Measurements from ENCODE around the gene IZUMO4. TPM values are rescaled to one million over a fixed set of nuclear protein-coding genes. Genes with fewer than 3 reads are reported as not detected.

IZUMO4 gene
- total RNA-seq, 4 donors from 2014 or later = 0.93 to 1.4 TPM; not detected in 2

DNA sequence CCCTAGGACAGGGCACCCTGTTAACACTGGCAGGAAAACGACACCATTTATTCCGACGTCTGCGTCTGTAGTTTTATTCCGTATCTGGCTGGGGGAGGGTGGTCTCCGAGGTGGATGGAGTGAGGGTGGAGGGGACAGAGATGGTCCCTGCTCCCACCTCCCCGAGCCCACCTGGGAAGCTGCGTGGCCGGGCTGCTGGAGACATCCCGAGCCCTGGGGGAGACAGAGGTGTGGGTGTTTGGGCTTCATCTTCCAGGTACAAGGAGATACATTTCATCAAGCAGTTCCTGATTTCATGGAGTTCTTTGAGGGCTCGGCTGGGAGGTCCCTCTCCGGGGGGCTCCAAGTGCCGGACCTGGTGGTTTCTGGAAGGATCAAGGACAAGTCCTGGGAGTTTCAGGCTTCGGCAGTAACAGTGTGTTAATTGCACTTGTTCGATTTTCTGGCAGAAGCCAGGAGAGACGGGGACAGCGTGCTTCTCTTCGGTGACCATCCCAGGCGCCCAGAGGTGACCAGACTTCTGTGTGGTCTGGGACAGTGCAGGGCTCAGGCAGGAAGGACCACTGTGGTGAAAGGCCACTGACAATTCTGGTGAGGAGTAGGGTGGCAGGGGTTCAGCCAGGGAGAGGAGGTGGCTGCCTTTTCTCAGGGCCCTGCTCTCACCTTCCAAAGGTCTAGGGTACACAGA lies 25.6 kb upstream of the IZUMO4 start:
- Histone ChIP-seq H3K4me3 (no peak overlapping the region), H3K27ac (no peak overlapping the region), H3K27me3 (no peaks in the 10 kb centered on the region), H3K4me1 (no peaks in the 10 kb centered on the region), H3K9me3 (no peaks in the 10 kb centered on the region), H3K36me3 (peaks cover 0 to 45% of the 10 kb centered on the region in 2 donors)
- in situ Hi-C loops (cut with MboI; ENCODE audit: low sequenced_read_pairs in 4 of 4) = loop anchor here in 1 of 4 donors (10.0 kb wide), 1 partner anchor 136 kb away; no protein-coding TSS in a partner anchor
- ATAC-seq = no peak
- no peak for TF ChIP-seq POLR2A (IDR thresholded peaks at IDR 0.05)
- TF ChIP-seq, protein P1, sequence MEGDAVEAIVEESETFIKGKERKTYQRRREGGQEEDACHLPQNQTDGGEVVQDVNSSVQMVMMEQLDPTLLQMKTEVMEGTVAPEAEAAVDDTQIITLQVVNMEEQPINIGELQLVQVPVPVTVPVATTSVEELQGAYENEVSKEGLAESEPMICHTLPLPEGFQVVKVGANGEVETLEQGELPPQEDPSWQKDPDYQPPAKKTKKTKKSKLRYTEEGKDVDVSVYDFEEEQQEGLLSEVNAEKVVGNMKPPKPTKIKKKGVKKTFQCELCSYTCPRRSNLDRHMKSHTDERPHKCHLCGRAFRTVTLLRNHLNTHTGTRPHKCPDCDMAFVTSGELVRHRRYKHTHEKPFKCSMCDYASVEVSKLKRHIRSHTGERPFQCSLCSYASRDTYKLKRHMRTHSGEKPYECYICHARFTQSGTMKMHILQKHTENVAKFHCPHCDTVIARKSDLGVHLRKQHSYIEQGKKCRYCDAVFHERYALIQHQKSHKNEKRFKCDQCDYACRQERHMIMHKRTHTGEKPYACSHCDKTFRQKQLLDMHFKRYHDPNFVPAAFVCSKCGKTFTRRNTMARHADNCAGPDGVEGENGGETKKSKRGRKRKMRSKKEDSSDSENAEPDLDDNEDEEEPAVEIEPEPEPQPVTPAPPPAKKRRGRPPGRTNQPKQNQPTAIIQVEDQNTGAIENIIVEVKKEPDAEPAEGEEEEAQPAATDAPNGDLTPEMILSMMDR (IDR thresholded peaks at IDR 0.05 in 4 of 5, conservative IDR thresholded peaks at IDR 0.05 in 1 of 5) = no peak
- no peak for DNase-seq
- intact Hi-C loops (cut with DNase I; ENCODE audit: low total_unique reads) = no loop called here

DNA sequence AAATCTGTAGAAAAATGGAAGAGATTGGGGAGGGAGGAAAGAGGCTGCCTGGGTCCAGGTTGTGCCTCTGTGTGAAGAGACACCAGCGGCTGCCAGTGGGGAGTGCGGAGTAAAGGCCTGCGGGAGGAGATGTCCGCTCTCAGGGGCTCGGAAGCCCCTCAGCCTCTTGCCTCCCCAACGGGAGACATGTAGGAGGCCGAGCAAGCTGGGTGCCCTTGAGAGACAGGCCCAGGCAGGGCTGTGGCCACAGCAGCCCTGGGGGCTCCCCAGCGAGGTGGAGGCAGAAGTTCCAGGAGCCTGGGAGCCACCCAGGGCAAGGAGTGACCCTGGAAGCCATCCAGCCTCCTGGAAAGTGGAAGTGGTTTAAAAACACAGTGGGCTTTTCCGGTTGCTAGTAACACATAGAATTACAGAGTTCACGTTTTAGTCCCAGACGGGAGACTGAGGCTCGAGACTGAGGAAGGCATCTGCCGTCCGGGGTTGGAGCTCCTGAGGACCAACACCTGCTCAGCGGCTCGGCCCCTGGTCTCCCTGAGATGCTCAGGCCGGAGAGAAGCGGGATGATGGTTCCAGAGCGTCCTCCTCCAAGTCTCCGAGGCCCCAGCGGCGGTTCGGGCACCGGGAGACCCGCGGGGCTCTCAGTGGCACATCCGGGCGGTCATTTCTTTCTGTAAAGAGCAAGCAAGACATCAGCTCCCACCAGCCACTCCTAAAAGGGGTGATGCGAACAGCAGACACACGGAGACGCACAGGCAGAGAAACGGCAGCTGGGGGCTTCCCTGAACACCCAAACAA lies 23.8 kb upstream of the IZUMO4 start:
- H3K36me3 ChIP-seq = peaks cover 0 to 63% of the 10 kb centered on the region in 2 donors
- H3K27me3 ChIP-seq = no peaks in the 10 kb centered on the region
- TF ChIP-seq POLR2A (IDR thresholded peaks at IDR 0.05) = no peak
- TF ChIP-seq, protein P1 (IDR thresholded peaks at IDR 0.05 in 4 of 5, conservative IDR thresholded peaks at IDR 0.05 in 1 of 5) = no peak
- no peaks in the 10 kb centered on the region for H3K4me1 ChIP-seq
- intact Hi-C loops (cut with DNase I; ENCODE audit: low total_unique reads) (no loop called here), in situ Hi-C loops (cut with MboI; ENCODE audit: low sequenced_read_pairs in 4 of 4) (loop anchor here in 1 of 4 donors (10.0 kb wide), 1 partner anchor 138 kb away; no protein-coding TSS in a partner anchor)
- no peak for ATAC-seq
- no peak for DNase-seq
- no peaks in the 10 kb centered on the region for H3K9me3 ChIP-seq
- H3K4me3 ChIP-seq = no peak overlapping the region
- H3K27ac ChIP-seq = no peak overlapping the region

DNA sequence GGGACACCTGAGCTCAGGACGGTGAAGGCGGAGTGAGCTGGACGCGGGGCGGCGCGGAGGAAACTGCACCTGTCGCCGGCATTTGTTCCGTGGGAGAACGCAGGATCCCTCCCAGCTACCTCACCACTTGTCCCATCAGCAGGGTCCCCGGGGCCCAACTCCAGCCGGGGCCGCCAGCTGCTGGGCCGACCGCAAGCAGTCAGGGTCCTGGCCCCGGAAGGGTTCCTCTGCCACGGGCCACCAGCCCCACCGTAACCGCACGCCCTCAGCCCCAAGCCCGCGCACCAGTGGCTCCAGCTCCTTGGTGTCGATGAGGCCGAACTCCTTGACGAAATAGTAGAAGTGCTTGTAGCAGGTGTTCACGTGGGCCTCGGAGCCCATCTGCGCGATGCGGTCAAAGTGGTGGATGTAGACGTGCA lies 20.2 kb upstream of the IZUMO4 start:
- Histone ChIP-seq H3K36me3 (peaks cover 0 to 70% of the 10 kb centered on the region in 2 donors), H3K27me3 (no peaks in the 10 kb centered on the region), H3K27ac (no peak overlapping the region), H3K4me3 (no peak overlapping the region), H3K9me3 (no peaks in the 10 kb centered on the region), H3K4me1 (no peaks in the 10 kb centered on the region)
- intact Hi-C loops (cut with DNase I; ENCODE audit: low total_unique reads) = no loop called here
- DNase-seq = no peak
- in situ Hi-C loops (cut with MboI; ENCODE audit: low sequenced_read_pairs in 4 of 4) = loop anchor here in 1 of 4 donors (10.0 kb wide), 1 partner anchor 142 kb away; no protein-coding TSS in a partner anchor
- no peak for TF ChIP-seq POLR2A (IDR thresholded peaks at IDR 0.05)
- TF ChIP-seq, protein P1 (IDR thresholded peaks at IDR 0.05 in 4 of 5, conservative IDR thresholded peaks at IDR 0.05 in 1 of 5) = no peak
- ATAC-seq = no peak

DNA sequence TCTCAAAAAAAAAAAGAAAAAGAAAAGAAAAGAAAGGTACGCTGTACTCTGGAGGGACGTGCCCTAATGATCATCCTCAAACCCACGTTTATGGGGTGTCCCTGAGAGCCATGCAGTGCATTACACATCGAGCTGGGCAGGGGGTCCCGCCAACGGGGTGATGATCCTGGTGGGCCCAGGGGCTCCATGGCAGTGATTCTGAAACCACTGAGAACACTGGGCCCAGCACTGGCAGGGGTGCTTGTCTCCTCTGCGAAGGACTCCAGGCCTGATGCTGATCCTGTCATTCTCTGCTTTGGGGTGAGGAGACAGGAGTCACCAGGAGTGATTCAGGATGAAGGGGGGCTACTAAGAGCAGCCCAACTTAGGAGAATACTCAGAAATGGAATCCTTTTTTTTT lies 19.3 kb upstream of the IZUMO4 start:
- no peak for ATAC-seq
- in situ Hi-C loops (cut with MboI; ENCODE audit: low sequenced_read_pairs in 4 of 4) (loop anchor here in 1 of 4 donors (10.0 kb wide), 1 partner anchor 143 kb away; no protein-coding TSS in a partner anchor), intact Hi-C loops (cut with DNase I; ENCODE audit: low total_unique reads) (no loop called here)
- Histone ChIP-seq H3K27me3 (no peaks in the 10 kb centered on the region), H3K27ac (no peak overlapping the region), H3K4me3 (no peak overlapping the region), H3K36me3 (peaks cover 0 to 63% of the 10 kb centered on the region in 2 donors), H3K4me1 (no peaks in the 10 kb centered on the region), H3K9me3 (no peaks in the 10 kb centered on the region)
- TF ChIP-seq POLR2A (IDR thresholded peaks at IDR 0.05) = no peak
- TF ChIP-seq, protein P1 (IDR thresholded peaks at IDR 0.05 in 4 of 5, conservative IDR thresholded peaks at IDR 0.05 in 1 of 5) = no peak
- DNase-seq = no peak

Data from gastrocnemius medialis (tissue), 4 donors.